ENCODE data around the gene AUH. TPM values are rescaled to one million over a fixed set of nuclear protein-coding genes. Genes with fewer than 3 reads are reported as not detected.

Gene AUH
- polyA plus RNA-seq, 3 donors = 4.0 to 9.9 (median 8.4) TPM

DNA sequence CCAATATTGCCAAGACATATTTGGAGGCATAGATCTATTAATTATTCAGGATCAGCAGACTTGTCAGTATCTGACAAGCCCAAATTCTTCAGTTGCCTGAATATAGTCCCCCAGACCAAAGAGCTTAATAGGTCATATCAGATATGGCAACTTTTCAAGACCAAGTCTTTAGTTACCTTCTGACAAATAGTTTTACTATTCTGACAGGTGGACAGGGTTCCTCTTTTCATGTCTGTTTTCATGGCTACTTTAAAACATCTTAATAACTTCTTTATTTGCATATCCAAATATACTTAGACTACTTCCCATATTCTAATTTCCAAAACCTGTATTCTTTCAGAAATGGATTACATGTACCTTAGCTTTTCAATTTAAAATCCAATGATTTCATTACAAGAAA lies 65.4 kb downstream of the AUH start:
- H3K27me3 Mint-ChIP-seq (ENCODE audit: low read depth in 3 of 3) = peaks cover 0 to 1% (median 0%) of the 10 kb centered on the region in 3 donors
- peaks cover 16 to 31% of the 10 kb centered on the region in 2 donors for H3K36me3 ChIP-seq (replicated peaks in 1 of 2; ENCODE audit: control insufficient read depth in 1 of 2, insufficient read depth in 2 of 2, low read length in 2 of 2)
- H4K20me1 ChIP-seq (ENCODE audit: insufficient read depth, low read length) = no peaks in the 10 kb centered on the region
- no peak overlapping the region for H3K4me3 ChIP-seq (replicated peaks in 1 of 3; ENCODE audit: low read depth in 2 of 3, low read length in 3 of 3)
- H3K4me3 Mint-ChIP-seq = no peak overlapping the region
- H3K27ac ChIP-seq (ENCODE audit: low read depth in 1 of 2, low read length in 2 of 2) = no peak overlapping the region
- H3K4me1 Mint-ChIP-seq = peaks cover 46% of the 10 kb centered on the region
- DNase-seq = no peak
- no peaks in the 10 kb centered on the region for H3K27me3 ChIP-seq (ENCODE audit: control insufficient read depth in 2 of 2, insufficient read depth in 2 of 2, low read length in 2 of 2)
- H3K9ac ChIP-seq (ENCODE audit: insufficient read depth, low read length, poor library complexity, severe bottlenecking) = no peak overlapping the region
- peaks cover 0 to 1% (median 0%) of the 10 kb centered on the region in 7 donors for H3K9me3 Mint-ChIP-seq
- no peak overlapping the region for H3K4me2 ChIP-seq (replicated peaks; ENCODE audit: extremely low read depth, low read length, poor library complexity, severe bottlenecking)
- peaks cover 42 to 48% of the 10 kb centered on the region in 2 donors for H3K36me3 Mint-ChIP-seq
- no peak overlapping the region for H3K27ac Mint-ChIP-seq
- H3K9me3 ChIP-seq (replicated peaks in 1 of 2; ENCODE audit: control insufficient read depth in 1 of 2, insufficient read depth in 1 of 2, low read length in 2 of 2) = no peaks in the 10 kb centered on the region
- peaks cover 3% of the 10 kb centered on the region for H3K79me2 ChIP-seq (ENCODE audit: insufficient read depth, low read length)
- peaks cover 28 to 45% of the 10 kb centered on the region in 2 donors for H3K4me1 ChIP-seq (ENCODE audit: control insufficient read depth in 1 of 2, insufficient read depth in 2 of 2, low read length in 2 of 2)
- intact Hi-C loops (cut with micrococcal nuclease) = loop anchor here (5.0 to 10.0 kb wide), 4 partner anchors 34 to 132 kb away; partner anchors contain the start of gene NFIL3 (in 1 of the 2)
- TF ChIP-seq, protein P1, sequence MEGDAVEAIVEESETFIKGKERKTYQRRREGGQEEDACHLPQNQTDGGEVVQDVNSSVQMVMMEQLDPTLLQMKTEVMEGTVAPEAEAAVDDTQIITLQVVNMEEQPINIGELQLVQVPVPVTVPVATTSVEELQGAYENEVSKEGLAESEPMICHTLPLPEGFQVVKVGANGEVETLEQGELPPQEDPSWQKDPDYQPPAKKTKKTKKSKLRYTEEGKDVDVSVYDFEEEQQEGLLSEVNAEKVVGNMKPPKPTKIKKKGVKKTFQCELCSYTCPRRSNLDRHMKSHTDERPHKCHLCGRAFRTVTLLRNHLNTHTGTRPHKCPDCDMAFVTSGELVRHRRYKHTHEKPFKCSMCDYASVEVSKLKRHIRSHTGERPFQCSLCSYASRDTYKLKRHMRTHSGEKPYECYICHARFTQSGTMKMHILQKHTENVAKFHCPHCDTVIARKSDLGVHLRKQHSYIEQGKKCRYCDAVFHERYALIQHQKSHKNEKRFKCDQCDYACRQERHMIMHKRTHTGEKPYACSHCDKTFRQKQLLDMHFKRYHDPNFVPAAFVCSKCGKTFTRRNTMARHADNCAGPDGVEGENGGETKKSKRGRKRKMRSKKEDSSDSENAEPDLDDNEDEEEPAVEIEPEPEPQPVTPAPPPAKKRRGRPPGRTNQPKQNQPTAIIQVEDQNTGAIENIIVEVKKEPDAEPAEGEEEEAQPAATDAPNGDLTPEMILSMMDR (IDR thresholded peaks at IDR 0.05) = no peak
- H2AFZ ChIP-seq (ENCODE audit: insufficient read depth, low read depth, low read length, poor library complexity, severe bottlenecking) = no peak overlapping the region

DNA sequence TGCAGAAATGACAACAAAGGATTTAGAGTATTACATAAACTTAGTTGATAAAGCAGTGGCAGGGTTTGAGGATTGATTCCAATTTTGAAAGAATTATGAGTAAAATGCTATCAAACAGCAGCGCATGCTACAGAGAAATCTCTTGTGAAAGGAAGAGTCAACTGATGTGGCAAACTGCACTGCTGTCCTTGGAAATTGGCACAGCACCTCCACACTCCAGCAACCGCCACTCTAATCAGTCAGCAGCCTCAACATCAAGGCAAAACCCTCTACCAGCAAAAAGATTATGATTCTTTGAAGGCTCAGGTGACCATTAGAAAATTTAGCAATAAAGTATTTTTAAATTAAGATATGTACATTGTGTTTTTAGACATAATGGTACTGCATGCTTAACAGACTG lies 66.4 kb downstream of the AUH start:
- no peak overlapping the region for H3K27ac ChIP-seq (ENCODE audit: low read depth in 1 of 2, low read length in 2 of 2)
- WGBS (ENCODE audit: insufficient coverage) = no CpG with 5 or more reads among the region's 2 CpGs
- H3K4me1 Mint-ChIP-seq = peaks cover 37% of the 10 kb centered on the region
- H3K27ac Mint-ChIP-seq = no peak overlapping the region
- no peak overlapping the region for H3K4me3 Mint-ChIP-seq
- intact Hi-C loops (cut with micrococcal nuclease) = loop anchor here (5.0 to 10.0 kb wide), 4 partner anchors 33 to 131 kb away; partner anchors contain the start of gene NFIL3 (in 1 of the 2)
- H3K4me2 ChIP-seq (replicated peaks; ENCODE audit: extremely low read depth, low read length, poor library complexity, severe bottlenecking) = no peak overlapping the region
- H2AFZ ChIP-seq (ENCODE audit: insufficient read depth, low read depth, low read length, poor library complexity, severe bottlenecking) = no peak overlapping the region
- peaks cover 3% of the 10 kb centered on the region for H3K79me2 ChIP-seq (ENCODE audit: insufficient read depth, low read length)
- peaks cover 16 to 31% of the 10 kb centered on the region in 2 donors for H3K36me3 ChIP-seq (replicated peaks in 1 of 2; ENCODE audit: control insufficient read depth in 1 of 2, insufficient read depth in 2 of 2, low read length in 2 of 2)
- peaks cover 0 to 1% (median 0%) of the 10 kb centered on the region in 7 donors for H3K9me3 Mint-ChIP-seq
- no peaks in the 10 kb centered on the region for H3K27me3 ChIP-seq (ENCODE audit: control insufficient read depth in 2 of 2, insufficient read depth in 2 of 2, low read length in 2 of 2)
- H3K27me3 Mint-ChIP-seq (ENCODE audit: low read depth in 3 of 3) = peaks cover 0 to 3% (median 0%) of the 10 kb centered on the region in 3 donors
- no peak overlapping the region for H3K9ac ChIP-seq (ENCODE audit: insufficient read depth, low read length, poor library complexity, severe bottlenecking)
- no peaks in the 10 kb centered on the region for H4K20me1 ChIP-seq (ENCODE audit: insufficient read depth, low read length)
- no peaks in the 10 kb centered on the region for H3K9me3 ChIP-seq (replicated peaks in 1 of 2; ENCODE audit: control insufficient read depth in 1 of 2, insufficient read depth in 1 of 2, low read length in 2 of 2)
- H3K4me1 ChIP-seq (ENCODE audit: control insufficient read depth in 1 of 2, insufficient read depth in 2 of 2, low read length in 2 of 2) = peaks cover 28 to 36% of the 10 kb centered on the region in 2 donors
- no peak overlapping the region for H3K4me3 ChIP-seq (replicated peaks in 1 of 3; ENCODE audit: low read depth in 2 of 3, low read length in 3 of 3)
- peaks cover 51% of the 10 kb centered on the region in 2 donors for H3K36me3 Mint-ChIP-seq
- TF ChIP-seq, protein P1 (IDR thresholded peaks at IDR 0.05) = no peak
- DNase-seq = no peak
